NB4 (cell line): ENCODE data around the gene RAPGEFL1.

Source experiments
- DNase-seq: peaks from one replicate; pipeline ENCODE4 v3.0.0; 2010; ENCODE audit warnings: low read depth
- H3K4me3 ChIP-seq: one replicate; pipeline ENCODE4 v1.5.1; 2011; ENCODE audit warnings: mild to moderate bottlenecking, low read depth, low read length, moderate library complexity
- CTCF ChIP-seq: IDR thresholded peaks from one replicate; pipeline ENCODE4 v1.5.1; 2012; ENCODE audit warnings: low read depth, low read length
- MAX ChIP-seq: IDR thresholded peaks from 2 replicates; pipeline ENCODE4 v1.6.1; 2011; ENCODE audit warnings: low read depth, low read length
- MYC ChIP-seq: IDR thresholded peaks from 2 replicates; pipeline ENCODE4 v1.6.1; 2011; ENCODE audit warnings: low read depth, low read length
- POLR2A ChIP-seq: IDR thresholded peaks from 2 replicates; pipeline ENCODE4 v1.6.1; 2011; ENCODE audit warnings: mild to moderate bottlenecking; ENCODE audit not compliant: insufficient read length; ENCODE audit errors: extremely low read depth

Gene RAPGEFL1

GRCh38 chr17:40170325-40170724 is 6.9 kb upstream of the RAPGEFL1 start:
- no peak for TF ChIP-seq MYC
- TF ChIP-seq POLR2A: no peak
- TF ChIP-seq MAX: no peak
- no peak for DNase-seq
- no peak overlapping the region for H3K4me3 ChIP-seq

- DNase-seq: no peak
- TF ChIP-seq MYC (no peak), POLR2A (no peak), MAX (no peak), CTCF (no peak)
- no peak overlapping the region for H3K4me3 ChIP-seq
These were observed 5.5 kb upstream of the RAPGEFL1 start for GRCh38 chr17:40171750-40172149.

DNA sequence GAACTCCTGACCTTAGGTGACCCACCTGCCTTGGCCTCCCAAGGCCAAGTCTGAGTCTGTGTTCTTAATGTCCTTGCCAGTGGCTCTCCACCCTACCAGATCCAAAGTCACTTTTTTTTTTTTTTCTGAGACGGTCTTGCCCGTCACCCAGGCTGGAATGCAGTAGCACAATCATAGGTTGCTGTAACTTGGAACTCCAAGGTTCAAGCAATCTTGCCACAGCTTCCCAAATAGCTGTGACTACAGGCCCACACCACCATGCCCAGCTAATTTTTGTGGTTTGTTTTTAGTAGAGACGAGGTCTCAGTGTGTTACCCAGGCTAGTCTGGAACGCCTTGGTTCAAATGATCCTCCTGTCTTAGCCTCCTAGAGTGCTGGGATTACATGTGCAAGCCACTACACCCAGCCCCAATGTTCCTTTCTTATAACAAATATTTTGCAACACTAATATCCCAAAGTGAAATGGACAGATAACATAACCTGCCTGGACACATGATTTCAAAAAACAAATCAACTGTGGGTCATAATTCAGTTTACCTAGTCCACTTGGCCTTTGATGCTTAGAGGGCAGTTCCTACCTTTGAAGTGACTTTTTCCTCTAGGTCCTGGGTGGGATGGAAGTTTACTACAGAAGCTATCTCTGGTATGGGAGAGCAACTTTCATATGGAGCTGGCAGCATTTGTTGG is 4.0 kb upstream of the RAPGEFL1 start:
- TF ChIP-seq MAX (no peak), POLR2A (no peak), CTCF (no peak), MYC (no peak)

GRCh38 chr17:40173778-40174135 is 3.5 kb upstream of the RAPGEFL1 start:
- no peak for TF ChIP-seq CTCF
- TF ChIP-seq MAX: no peak
- TF ChIP-seq MYC: no peak
- no peak for TF ChIP-seq POLR2A
- no peak for DNase-seq
- H3K4me3 ChIP-seq: no peak overlapping the region

More for the DNA sequence above, 4.0 kb upstream of the RAPGEFL1 start:
- DNase-seq: no peak
- H3K4me3 ChIP-seq: no peak overlapping the region

GRCh38 chr17:40174514-40174913 is 2.8 kb upstream of the RAPGEFL1 start:
- no peak for DNase-seq
- H3K4me3 ChIP-seq: no peak overlapping the region
- TF ChIP-seq MYC (no peak), CTCF (no peak), POLR2A (no peak), MAX (no peak)

DNA sequence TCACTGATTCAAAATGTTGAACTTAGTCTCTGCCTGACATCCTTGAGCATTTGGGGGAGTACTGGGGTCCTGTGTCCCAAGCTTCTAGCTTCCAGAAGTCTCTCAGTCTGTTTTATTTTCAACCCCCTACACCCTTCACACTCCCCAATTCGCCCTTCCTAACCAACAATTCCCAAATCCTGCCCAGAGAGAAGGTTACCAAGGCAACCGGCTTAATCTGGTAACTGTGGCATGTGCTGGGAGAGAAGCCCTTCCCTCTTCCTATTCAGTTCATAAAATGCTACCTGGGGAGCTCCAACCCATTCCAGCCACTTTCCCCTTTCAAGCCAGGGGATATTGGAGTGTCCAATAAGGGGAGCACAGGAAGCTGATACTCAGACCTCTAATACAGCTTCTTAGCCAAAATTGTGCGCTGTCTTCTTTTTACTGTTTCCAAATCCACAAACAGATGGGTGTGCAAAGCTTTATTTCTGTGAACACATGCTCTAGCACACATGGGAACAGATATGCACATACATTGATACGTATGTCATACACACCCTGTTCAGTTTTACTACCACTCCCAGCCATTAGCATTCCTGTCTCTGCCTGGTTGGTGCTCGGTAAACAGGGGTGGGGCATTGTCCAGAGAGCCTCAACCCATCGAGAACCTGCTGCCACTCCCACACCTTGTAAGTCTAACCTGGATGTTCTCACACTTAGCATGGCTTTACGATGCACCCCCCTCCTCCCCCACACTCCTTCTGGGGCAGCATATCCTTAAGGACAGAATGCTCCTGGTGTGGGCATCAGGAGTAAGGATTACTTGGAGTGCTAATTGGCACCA is 1.1 kb upstream of the RAPGEFL1 start:
- TF ChIP-seq POLR2A (no peak), MYC (no peak), MAX (no peak), CTCF (no peak)
- no peak for DNase-seq
- H3K4me3 ChIP-seq: no peak overlapping the region
